NOMO-1 treated with dmso at 0.1 percent for 144 hours (cell line): Measurements from ENCODE around the gene NEU4.
"Not testable (repeated sequence)": the region's sequence is repeated elsewhere in the genome, so short reads cannot be mapped to it uniquely, and the experiment has no call there.

Source experiments
- DNase-seq: peaks from one replicate; lab custom pipeline; 2025; ENCODE audit not compliant: unreplicated experiment; lab: John Stamatoyannopoulos, UW

NEU4 gene

GRCh38 chr2:241775223-241776177 is 33.5 kb upstream of the NEU4 start:
- no peak for DNase-seq

DNA sequence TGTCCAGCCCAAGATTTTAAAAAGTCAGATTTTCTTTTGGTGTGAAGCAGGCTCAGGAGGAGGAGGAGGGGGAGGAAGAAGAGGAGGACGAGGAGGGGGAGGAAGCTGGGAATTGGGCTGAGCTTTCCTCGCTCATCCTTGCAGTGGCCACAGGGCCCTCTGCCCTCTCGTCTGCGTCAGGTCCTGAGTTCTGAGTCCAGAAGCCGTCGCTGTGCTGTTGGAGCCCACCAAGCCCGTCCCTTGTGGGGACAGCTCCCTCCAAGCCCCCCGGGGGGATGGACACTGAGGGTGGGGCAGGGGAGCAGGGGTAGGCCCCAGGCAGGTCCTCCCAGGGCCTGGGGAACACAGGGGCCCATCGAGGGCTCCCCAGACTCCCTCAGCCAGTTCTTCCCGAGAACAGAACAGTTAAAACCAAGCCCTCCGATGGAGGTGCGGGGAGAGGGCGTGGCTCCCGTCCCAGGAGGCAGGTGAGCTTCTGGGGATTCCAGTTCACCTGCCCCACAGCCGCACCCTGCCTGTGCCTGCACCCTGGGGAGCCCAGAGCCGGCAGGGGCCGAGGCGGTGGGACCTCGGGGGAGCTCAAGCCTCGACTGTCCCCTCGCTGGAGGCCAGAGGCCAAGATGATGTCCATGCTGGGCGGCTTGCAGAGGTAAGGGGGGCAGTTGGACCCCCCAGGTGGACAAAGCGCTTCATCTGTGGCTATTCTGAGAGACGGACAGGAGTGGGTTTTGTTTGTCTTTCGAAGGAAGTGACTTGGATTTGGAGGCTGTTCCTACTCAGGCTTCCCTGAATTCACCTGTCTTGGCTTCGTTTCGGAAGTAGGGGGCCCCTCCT is 32.4 kb upstream of the NEU4 start, which contains the start of gene GAL3ST2:
Gene GAL3ST2, plus strand, starts transcription at position 487 of the 834 bp plus-strand sequence. Its CDS starts 134 bp downstream, at position 621.
- no peak for DNase-seq

GRCh38 chr2:241777170-241777685 is 31.8 kb upstream of the NEU4 start:
- DNase-seq = no peak

- DNase-seq = no peak
These were observed 31.0 kb upstream of the NEU4 start for GRCh38 chr2:241777686-241778627.

- DNase-seq = no peak
These were observed 27.9 kb upstream of the NEU4 start for GRCh38 chr2:241780939-241781569.

GRCh38 chr2:241782053-241782452 is 26.9 kb upstream of the NEU4 start:
- DNase-seq = not testable (repeated sequence)

DNA sequence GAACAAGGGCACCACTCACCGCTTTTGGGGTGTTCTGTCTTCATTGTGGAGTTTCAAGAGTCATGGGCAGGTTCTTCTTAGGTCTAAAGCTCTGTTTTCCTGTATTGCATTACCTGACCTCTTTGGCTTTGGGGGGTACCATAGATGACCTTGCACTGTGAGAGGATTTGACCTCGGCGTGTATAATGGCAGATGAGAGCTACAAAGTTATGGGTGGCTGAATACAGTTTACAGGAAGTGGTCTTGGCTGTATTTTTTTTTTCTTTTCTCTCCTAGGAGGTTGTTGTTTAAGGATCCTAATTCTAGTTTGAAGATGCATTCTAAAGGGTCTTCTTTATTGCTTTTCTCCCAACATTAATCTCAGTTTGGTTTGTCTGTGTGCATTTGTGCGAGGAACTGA is 20.9 kb upstream of the NEU4 start:
- no peak for DNase-seq

- DNase-seq = no peak
These were observed 20.4 kb upstream of the NEU4 start for GRCh38 chr2:241788572-241788971.

DNA sequence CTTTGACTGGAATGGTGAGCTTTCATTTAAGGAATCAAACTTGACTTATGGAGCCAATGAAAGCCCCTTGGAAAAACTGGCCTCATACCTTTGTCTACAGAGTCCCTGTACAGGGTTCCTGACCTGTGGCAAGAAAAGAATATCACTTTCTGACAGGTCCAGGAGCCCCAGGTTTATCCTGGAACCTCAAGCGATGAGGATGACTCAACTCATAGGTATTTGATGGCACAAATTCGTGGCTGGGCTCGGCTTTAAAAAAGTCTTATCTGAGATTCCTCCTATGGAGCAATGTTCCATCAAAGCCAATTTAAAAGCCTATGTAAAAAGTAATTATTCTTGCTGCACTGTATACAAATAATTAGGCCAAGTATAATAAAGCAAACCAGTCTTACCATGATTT is 17.6 kb upstream of the NEU4 start:
- not testable (repeated sequence) for DNase-seq

DNA sequence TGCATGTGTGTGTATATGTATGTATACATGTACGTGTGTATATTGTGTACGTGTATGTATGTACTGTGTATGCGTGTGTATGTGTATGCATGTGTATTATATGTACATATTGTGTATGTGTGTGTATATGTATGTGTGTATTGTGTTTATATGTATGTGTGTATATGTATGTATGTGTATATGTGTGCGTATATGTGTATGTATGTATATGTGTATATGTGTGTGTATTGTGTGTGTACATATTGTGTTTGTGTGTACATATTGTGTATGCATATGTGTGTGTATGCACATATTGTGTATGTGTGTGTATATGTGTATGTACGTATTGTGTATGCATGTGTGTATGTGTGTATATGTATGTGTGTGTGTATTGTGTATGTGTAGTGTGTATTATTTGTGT is 15.6 kb upstream of the NEU4 start:
- DNase-seq = no peak

DNA sequence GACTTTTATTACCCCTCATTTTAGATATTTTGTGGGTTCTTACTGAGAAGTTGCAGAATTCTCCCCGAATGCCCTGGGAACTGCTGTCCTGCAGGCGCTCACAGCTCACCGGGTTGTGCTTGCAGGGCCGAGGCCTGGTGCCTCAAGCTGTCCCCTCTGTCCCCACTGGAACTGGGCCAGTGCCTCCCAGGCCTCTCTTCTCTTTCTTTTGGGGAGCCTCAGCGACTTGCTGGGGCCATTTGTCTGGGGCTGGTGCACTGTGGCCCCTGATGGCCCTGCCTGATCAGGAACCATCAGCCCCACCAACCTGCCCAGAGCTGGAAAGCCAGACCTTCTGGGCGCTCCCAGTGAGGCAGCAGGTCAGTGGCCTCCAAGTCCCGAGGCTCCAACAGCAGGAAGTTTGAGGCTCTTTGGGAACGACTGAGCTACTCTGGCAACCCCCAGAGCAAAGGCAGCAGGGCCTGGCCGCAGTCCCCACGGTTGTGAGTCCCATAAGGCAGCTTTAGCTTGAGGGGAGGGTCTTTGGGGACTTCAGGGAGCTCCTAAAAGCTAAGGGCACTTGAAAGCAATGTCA is 14.7 kb upstream of the NEU4 start:
- no peak for DNase-seq

- DNase-seq = no peak
These were observed 13.7 kb upstream of the NEU4 start for GRCh38 chr2:241795021-241795999.

DNA sequence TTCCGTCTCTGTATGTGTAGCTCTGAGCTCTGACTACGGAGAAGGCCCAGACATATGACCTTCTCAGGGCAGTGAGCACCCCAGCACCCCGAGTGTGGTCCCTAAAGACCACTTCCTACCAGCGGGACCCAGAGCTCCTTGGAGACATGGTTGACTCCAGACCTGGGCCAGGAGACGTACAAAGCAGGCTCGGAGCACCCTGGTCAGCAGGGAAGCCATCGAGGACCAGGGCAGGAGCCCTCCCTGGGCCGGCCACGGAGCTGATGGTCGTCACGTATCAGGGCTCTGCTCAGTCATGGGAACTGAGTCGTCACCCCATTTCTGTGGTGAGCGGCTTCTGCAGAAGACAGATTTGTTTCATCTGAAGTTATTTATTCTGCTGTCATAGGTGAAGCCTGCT is 12.8 kb upstream of the NEU4 start:
- no peak for DNase-seq

- DNase-seq = no peak
These were observed 12.3 kb upstream of the NEU4 start for GRCh38 chr2:241796610-241797138.

DNA sequence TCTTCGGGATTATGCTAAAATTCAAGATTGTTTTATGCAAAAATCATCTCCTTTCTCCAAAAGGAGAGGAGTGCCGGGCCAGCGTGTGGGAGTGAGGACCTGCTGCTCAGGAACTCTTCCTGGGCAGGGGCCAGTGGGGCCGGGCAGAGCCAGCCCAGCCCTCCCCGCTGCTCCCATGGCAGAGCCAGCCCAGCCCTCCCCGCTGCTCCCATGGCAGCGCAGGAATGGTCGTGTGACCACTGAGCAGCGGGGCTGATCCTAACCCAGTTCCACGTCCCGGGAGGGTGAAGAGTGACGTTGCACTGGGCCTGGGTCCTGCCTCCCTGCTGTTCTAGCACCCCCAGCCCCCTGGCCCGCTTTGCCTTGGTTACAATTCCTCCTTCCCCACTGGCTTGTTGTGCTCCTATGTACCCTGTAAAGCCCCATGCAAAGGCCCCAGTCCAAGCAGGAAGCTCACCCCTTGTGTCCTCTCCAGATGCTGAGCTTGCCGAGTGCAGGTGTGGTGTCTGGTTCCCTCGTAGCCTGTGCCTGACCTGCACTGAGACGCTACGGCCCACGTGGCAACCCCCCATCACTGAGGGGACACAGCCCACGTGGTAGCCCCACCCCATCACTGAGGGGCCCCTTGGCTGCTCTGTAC is 11.4 kb upstream of the NEU4 start:
- no peak for DNase-seq

- DNase-seq = no peak
These were observed 10.8 kb upstream of the NEU4 start for GRCh38 chr2:241798081-241798630.
